Activated CD8-positive, alpha-beta memory T cell treated with anti-CD3 and anti-CD28 coated beads, Interleukin-2, amount 50 U/mL, for 4 hours (primary cell): ENCODE results near the gene HOXA2.
A peak's percentile ranks its signal among the peaks of the same experiment; 100 is the strongest.

ENCODE experiments used
- DNase-seq: peaks from one replicate; pipeline ENCODE4 v3.0.0-alpha.2; 2020

Gene HOXA2

GRCh38 chr7:27102581-27103442 lies at the start of gene HOXA2:
Gene HOXA2, minus strand, starts transcription at chr7:27102683. Its CDS starts 183 bp downstream, at chr7:27102500.
- no peak for DNase-seq

DNA sequence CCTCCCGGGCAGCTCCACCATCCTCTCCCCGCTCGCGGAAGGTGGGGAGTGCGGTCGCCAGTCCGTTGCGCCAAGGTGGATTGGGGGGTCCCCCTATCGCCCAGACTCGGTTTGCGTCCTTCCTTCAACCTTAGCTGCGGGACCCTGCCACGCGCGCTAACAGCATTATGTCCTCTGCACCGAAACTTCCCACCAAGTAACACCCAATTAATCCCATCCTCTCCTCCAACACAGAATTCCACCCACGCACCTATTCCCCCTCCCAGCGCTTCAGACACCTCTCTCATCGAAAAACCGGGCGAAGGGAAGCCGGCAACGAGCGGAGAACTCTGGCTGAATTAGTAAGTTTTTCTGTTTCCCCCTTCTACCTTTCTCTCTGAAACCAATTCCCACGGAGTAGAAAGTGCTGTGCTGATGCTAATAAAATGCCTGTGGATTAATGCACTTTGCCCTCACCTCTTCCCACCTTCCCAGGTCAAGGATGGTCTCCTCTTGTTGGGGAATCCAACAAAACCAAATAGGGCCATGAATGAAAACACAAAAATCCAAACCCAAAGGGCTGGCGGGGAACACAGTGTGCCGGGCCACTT lies 49.0 kb upstream of the HOXA2 start:
- DNase-seq: no peak

DNA sequence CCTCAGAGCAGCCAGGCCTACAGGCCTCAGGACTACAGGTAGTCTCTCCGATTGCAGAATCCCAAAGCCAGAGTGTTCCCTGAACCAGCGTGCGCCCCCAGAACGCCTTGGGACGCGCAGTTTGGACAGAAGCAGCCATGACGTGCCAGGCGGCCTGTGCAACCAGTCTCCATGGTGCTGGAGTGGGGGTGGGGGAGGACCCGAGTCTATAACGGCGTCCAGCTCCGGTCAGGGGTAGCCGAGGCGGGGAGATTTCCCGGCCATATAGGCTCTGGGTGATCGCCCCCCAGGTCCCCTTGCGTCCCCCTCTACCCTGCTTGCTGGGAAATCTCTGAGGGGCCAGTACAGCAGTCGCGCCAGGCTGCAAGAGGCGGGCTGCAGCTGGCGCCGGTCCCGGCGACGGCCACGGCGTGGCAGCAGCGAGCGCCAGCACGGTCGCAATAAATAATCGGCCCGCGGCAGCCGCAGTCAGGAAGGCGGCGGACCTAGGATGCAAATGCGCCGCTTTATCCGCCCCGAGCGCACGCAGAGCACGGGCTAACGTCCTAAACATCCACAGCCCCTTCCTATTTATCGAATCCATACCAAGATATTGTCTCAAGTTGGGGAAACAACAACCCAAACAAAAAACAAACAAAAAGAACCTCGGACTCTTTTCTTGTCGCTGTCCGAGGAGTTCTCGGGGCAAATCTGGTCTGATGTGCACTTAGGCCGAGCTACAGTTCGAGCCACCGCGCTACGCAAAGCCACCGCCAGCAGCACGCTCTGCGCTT lies 48.3 kb upstream of the HOXA2 start:
- peak; percentile 67 for DNase-seq

- DNase-seq: no peak
Measured at GRCh38 chr7:27149842-27150567, 47.5 kb upstream of the HOXA2 start.

DNA sequence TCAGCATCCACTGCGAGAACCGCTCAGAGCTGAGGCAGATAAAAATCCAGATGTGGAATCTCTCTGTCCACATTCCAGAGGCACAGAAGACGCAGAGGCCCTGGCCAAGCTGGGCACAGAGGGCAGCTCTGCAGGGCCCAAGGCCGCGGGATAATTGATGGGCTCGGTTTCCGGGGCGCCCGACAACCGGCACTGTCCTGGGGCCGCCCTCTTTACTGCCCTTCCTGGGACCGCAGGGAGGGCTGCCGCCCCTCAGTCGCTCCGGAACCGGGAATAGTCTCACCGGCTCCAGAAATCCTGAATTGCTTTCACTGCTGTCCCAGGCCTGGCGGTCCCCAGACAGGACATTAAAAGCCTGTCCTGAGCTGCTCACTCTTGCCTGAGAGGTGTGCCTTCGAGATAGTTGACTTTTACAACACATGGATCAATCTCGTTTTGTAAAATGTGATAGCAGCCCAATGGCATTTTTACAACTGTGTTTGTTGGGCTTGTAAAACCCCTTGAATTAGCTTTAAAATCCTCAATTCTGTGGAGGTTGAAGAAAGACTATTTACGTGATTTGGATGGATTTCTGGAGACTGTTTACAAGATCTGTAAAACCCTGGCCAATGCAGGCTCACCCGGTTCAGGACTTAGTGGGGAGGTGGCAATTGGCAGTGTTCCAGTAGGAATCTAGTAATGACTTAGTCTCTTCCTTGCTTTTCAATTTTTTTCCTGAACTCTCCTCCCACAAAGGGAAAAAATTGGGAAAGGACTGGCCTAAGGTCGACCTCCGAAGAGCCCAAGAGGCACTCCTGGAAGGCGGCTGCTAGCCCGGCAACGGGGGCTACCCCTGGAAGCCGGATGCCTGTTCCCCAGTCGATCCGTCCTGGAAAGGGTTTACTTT lies 46.5 kb upstream of the HOXA2 start:
- DNase-seq: no peak

- DNase-seq: no peak
Measured at GRCh38 chr7:27148031-27148755, 45.7 kb upstream of the HOXA2 start.

GRCh38 chr7:27147199-27148030 lies 44.9 kb upstream of the HOXA2 start, which contains the start of gene HOXA6:
Gene HOXA6, minus strand, starts transcription at chr7:27147774. Its CDS starts 25 bp downstream, at chr7:27147749.
- DNase-seq: no peak

DNA sequence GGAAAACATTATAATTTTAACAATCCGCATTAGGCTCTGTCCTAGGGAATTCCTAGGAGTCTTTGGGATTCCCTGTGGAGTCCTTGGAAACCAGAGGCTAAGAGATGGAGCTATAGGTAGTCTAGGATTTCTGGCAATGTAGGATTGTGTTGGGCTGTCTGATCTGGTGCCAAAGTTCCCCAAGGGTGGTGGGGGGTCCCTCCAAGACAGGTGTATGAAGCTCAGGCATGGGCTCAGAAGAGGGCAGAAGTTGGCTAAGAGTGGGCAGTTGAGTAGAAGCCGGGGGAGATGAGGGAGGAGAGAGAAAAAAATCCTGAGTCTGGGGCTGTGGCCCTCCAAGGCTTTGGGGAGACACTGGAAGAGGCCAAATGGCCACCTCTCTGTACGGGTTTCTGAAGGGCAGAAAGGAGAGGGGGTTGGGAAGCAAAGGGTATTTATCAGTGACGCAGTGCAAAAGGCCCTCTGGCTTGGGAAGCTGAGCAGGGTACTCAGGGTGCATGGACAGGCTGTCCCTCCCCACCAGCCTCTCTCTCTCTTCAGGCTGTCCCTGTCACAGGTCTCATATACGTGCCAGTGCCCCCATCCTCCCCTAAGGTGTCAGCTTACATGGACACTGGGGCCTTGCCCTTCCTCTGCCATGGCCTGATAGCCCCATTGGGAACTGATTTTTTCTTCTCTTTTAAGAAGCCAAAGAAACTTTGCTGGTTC lies 44.2 kb upstream of the HOXA2 start:
- DNase-seq: no peak

- DNase-seq: no peak
Measured at GRCh38 chr7:27145914-27146412, 43.5 kb upstream of the HOXA2 start.

GRCh38 chr7:27145165-27145913 lies 42.9 kb upstream of the HOXA2 start:
- no peak for DNase-seq

GRCh38 chr7:27144781-27145164 lies 42.3 kb upstream of the HOXA2 start:
- DNase-seq: no peak

DNA sequence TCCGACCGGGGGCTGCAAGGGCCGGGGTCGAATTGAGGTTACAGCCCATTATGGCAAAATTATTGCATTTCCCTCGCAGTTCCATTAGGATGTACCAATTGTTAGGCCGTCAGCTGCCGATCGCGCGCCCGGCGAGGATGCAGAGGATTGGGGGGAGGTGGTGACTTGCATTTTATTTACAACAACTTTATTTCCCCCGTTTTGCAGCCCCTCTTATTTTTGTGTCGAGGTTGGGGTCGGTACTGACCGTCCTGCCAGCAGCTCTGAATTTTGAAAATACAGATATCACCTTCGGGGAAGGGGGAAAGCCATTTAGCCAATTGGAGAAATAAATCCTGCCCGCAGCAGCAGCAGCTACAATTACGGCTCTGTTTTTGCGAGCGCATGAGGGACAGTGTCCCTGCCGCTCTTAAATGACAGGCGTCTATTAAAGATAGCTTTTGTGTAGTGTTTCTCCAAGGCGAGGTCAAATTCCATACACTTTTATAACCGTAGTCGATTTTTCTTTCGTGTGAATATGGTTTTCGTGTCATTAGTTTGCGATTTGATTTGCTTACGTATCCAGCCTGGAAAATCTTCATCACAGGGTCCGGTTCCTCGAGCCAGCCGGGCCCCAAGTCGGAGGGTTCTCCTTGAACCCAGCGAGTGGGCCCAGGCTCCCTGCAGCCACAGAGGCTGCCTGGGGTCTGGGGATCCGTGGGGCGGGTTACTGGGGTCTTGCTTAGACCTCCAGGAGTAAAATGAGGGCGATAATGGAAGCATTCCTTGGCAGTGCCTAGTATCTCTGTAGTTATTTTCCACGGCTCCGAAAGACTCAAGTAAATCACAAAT lies 41.7 kb upstream of the HOXA2 start:
- no peak for DNase-seq

DNA sequence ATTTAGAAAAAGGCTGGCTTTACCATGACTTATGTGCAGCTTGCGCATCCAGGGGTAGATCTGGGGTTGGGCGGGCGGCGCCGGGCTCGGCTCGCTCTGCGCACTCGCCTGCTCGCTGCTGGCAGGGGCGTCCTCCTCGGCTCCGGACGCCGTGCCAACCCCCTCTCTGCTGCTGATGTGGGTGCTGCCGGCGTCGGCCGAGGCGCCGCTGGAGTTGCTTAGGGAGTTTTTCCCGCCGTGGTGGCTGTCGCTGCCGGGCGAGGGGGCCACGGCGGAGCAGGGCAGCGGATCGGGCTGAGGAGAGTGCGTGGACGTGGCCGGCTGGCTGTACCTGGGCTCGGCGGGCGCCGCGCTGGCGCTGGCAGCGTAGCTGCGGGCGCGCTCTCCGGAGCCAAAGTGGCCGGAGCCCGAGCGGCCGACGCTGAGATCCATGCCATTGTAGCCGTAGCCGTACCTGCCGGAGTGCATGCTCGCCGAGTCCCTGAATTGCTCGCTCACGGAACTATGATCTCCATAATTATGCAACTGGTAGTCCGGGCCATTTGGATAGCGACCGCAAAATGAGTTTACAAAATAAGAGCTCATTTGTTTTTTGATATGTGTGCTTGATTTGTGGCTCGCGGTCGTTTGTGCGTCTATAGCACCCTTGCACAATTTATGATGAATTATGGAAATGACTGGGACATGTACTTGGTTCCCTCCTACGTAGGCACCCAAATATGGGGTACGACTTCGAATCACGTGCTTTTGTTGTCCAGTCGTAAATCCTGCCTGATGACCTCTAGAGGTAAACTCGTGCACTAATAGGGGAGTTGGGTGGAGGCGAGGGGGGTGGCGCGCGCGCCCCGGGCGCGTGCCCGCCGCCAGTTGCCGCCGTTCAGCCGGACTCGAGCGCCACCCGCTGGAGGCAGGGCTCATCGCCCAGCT lies 40.8 kb upstream of the HOXA2 start, which contains the start of gene HOXA5:
TSS of gene HOXA5 (minus strand) at position 659 of the 927 bp plus-strand sequence. CDS start at position 585, 74 bp downstream.
- no peak for DNase-seq

GRCh38 chr7:27142580-27143022 lies 40.1 kb upstream of the HOXA2 start:
- no peak for DNase-seq

GRCh38 chr7:27141923-27142579 lies 39.6 kb upstream of the HOXA2 start:
- DNase-seq: no peak
